DND-41 (cell line): ENCODE results near the gene YTHDF2.

Experiments used
- ATAC-seq: fragments of 200-7000 bp; cut with Tn5 transposase; 3 replicates; pipeline ENCODE4 v1.9.1; 2021; ENCODE audit warnings: low read depth; ENCODE audit not compliant: insufficient read depth
- DNase-seq: peaks from one replicate; pipeline ENCODE4 v3.0.0-alpha.2; 2020
- H2AFZ ChIP-seq: 2 replicates; pipeline ENCODE4 v1.6.0; 2012; ENCODE audit warnings: low read depth, low read length
- H3K27ac ChIP-seq: 2 replicates; pipeline ENCODE4 v1.5.1; 2012; ENCODE audit warnings: low read length, inconsistent platforms
- H3K27me3 ChIP-seq: fragments of 200-600 bp; sonication (generic); 2 replicates; pipeline ENCODE4 v1.6.0; 2012; ENCODE audit warnings: low read length, mild to moderate bottlenecking, inconsistent platforms; ENCODE audit not compliant: insufficient read depth, poor library complexity
- H3K36me3 ChIP-seq: 2 replicates; pipeline ENCODE4 v1.5.1; 2012; ENCODE audit warnings: low read length, inconsistent platforms; ENCODE audit not compliant: insufficient read depth
- H3K4me1 ChIP-seq: 2 replicates; pipeline ENCODE4 v1.5.1; 2012; ENCODE audit warnings: mild to moderate bottlenecking, low read length; ENCODE audit not compliant: insufficient read depth
- H3K4me2 ChIP-seq: 2 replicates; pipeline ENCODE4 v1.6.0; 2012; ENCODE audit warnings: mild to moderate bottlenecking, moderate library complexity, low read length, inconsistent platforms; ENCODE audit not compliant: insufficient read depth
- H3K4me3 ChIP-seq, 2 experiments: fragments of 200-600 bp in 1 of 2; shearing (Covaris generic) in 1 of 2; 2 replicates each; pipeline ENCODE4 v1.5.1; 2012 to 2016; ENCODE audit warnings: inconsistent platforms in 2 of 2, low read length in 2 of 2, mild to moderate bottlenecking in 2 of 2, low read depth in 1 of 2, moderate library complexity in 1 of 2
- H3K79me2 ChIP-seq: 2 replicates; pipeline ENCODE4 v1.6.0; 2012; ENCODE audit warnings: low read length, inconsistent platforms; ENCODE audit not compliant: insufficient read depth
- H3K9ac ChIP-seq: 2 replicates; pipeline ENCODE4 v1.6.0; 2012; ENCODE audit warnings: low read depth, mild to moderate bottlenecking, inconsistent platforms, low read length, moderate library complexity
- H3K9me3 ChIP-seq: 2 replicates; pipeline ENCODE4 v1.5.1; 2012; ENCODE audit warnings: low read length, moderate library complexity, mild to moderate bottlenecking, inconsistent platforms; ENCODE audit not compliant: insufficient read depth, severe bottlenecking
- H4K20me1 ChIP-seq: 2 replicates; pipeline ENCODE4 v1.6.0; 2012; ENCODE audit warnings: low read length; ENCODE audit not compliant: insufficient read depth
- CTCF ChIP-seq: IDR thresholded peaks from 2 replicates; pipeline ENCODE4 v1.5.1; 2012; ENCODE audit warnings: borderline replicate concordance, low read length, moderate library complexity, mild to moderate bottlenecking; ENCODE audit not compliant: poor library complexity, severe bottlenecking; ENCODE audit errors: extremely low read depth
- EZH2 ChIP-seq: IDR thresholded peaks from 3 replicates; pipeline ENCODE4 v1.6.1; 2012; ENCODE audit warnings: borderline replicate concordance, low read depth, mild to moderate bottlenecking, moderate library complexity, low read length, inconsistent platforms; ENCODE audit not compliant: severe bottlenecking

YTHDF2 gene

GRCh38 chr1:28812669-28813468 lies 76.1 kb downstream of the YTHDF2 start:
- DNase-seq = no peak
- Histone ChIP-seq H2AFZ (no peak overlapping the region), H3K4me3 (no peak overlapping the region), H3K9me3 (no peaks in the 10 kb centered on the region), H3K4me2 (no peak overlapping the region), H4K20me1 (peaks cover 3% of the 10 kb centered on the region; the same call in 1 of the 2 replicates), H3K9ac (no peak overlapping the region), H3K79me2 (no peaks in the 10 kb centered on the region), H3K4me1 (no peaks in the 10 kb centered on the region), H3K27ac (no peak overlapping the region), H3K36me3 (no peaks in the 10 kb centered on the region), H3K27me3 (peaks cover 9% of the 10 kb centered on the region)
- TF ChIP-seq CTCF (no peak), EZH2 (no peak)
- no peak for ATAC-seq

- ATAC-seq (no peak), DNase-seq (no peak)
- Histone ChIP-seq H3K9ac (no peak overlapping the region), H3K27me3 (peaks cover 9% of the 10 kb centered on the region), H3K27ac (no peak overlapping the region), H4K20me1 (peaks cover 3% of the 10 kb centered on the region; the same call in 1 of the 2 replicates), H2AFZ (no peak overlapping the region), H3K4me2 (no peak overlapping the region), H3K79me2 (no peaks in the 10 kb centered on the region), H3K4me3 (no peak overlapping the region), H3K9me3 (no peaks in the 10 kb centered on the region), H3K4me1 (no peaks in the 10 kb centered on the region), H3K36me3 (no peaks in the 10 kb centered on the region)
- no peak for TF ChIP-seq CTCF
- TF ChIP-seq EZH2 = no peak
Measured at GRCh38 chr1:28813931-28814465, 77.3 kb downstream of the YTHDF2 start.

GRCh38 chr1:28815533-28816185 lies 78.9 kb downstream of the YTHDF2 start:
- Histone ChIP-seq H3K36me3 (no peaks in the 10 kb centered on the region), H4K20me1 (peaks cover 3% of the 10 kb centered on the region; the same call in 1 of the 2 replicates), H3K9me3 (no peaks in the 10 kb centered on the region), H3K27ac (no peak overlapping the region), H3K27me3 (peaks cover 9% of the 10 kb centered on the region), H3K9ac (no peak overlapping the region), H3K4me2 (no peak overlapping the region), H3K4me1 (no peaks in the 10 kb centered on the region), H2AFZ (no peak overlapping the region), H3K4me3 (no peak overlapping the region), H3K79me2 (no peaks in the 10 kb centered on the region)
- ATAC-seq (peak; percentile 94), DNase-seq (peak; percentile 64)
- TF ChIP-seq CTCF (no peak), EZH2 (no peak)
